HCT116 (cell line): ENCODE results near the gene RNASE1. TPM values are rescaled to one million over a fixed set of nuclear protein-coding genes. Genes with fewer than 3 reads are reported as not detected.

ENCODE experiments used
- ATAC-seq: fragments of 200-7000 bp; cut with Tn5 transposase; 2 replicates; pipeline ENCODE4 v1.9.1; 2020; ENCODE audit warnings: mild to moderate bottlenecking, moderate library complexity
- BruUV-seq: library from RNA; stranded (reverse); fragments of 400-500 nt; replicated peaks from 2 replicates; lab custom pipeline; 2021; lab: Mats Ljungman, UMichigan
- CTCF ChIA-PET: fragments of 300-600 bp; sonication (Branson Sonifier 250); formaldehyde crosslinking; loops from one replicate; lab custom pipeline; 2021; ENCODE audit warnings: antibody characterized with exemption; lab: Charles Lee
- POLR2A ChIA-PET: fragments of 300-600, 350-600 bp; sonication (Branson Sonifier 250); formaldehyde crosslinking; loops from one replicate; lab custom pipeline; 2021; ENCODE audit warnings: antibody characterized with exemption; lab: Charles Lee
- RAD21 ChIA-PET, 2 experiments: fragments of 300-600 bp; sonication (Branson Sonifier 250); formaldehyde crosslinking; loops; one replicate each; lab custom pipeline; 2023; ENCODE audit warnings: low total read pairs in 2 of 2; ENCODE audit not compliant: uncharacterized antibody in 2 of 2, unreplicated experiment in 2 of 2, low non-redundant PET in 1 of 2; lab: Charles Lee
- DNase-seq: peaks from one replicate; pipeline ENCODE4 v3.0.0-alpha.2; 2010; ENCODE audit warnings: low read depth, low spot score
- H2AFZ ChIP-seq: fragments of 200-600 bp; shearing (Covaris generic), sonication (generic); 2 replicates; pipeline ENCODE4 v1.6.1; 2017; ENCODE audit warnings: low read depth, mixed run types, mixed read lengths, antibody characterized with exemption, low read length; ENCODE audit not compliant: poor library complexity, severe bottlenecking
- H3K27ac ChIP-seq: 2 replicates; pipeline ENCODE4 v1.5.1; 2012; ENCODE audit warnings: low read depth, low read length
- H3K27me3 ChIP-seq: fragments of 200-600 bp; sonication (generic); 2 replicates; pipeline ENCODE4 v1.6.1; 2016; ENCODE audit warnings: mixed run types, low read length, mixed read lengths; ENCODE audit not compliant: insufficient read depth
- H3K36me3 ChIP-seq, 2 experiments: fragments of 200-500 bp in 1 of 2; fragments of 200-600 bp in 1 of 2; sonication (Bioruptor generic) in 1 of 2; sonication (generic) in 1 of 2; 2 replicates each; pipeline versions ENCODE4 v1.5.1 to v1.6.1; 2014 to 2016; ENCODE audit warnings: low read length in 2 of 2, inconsistent platforms in 1 of 2, mixed read lengths in 1 of 2, mixed run types in 1 of 2; ENCODE audit not compliant: insufficient read depth in 2 of 2, control insufficient read depth in 1 of 2
- H3K4me1 ChIP-seq, 2 experiments: fragments of 200-600 bp in 1 of 2; sonication (generic) in 1 of 2; 2 replicates each; pipeline versions ENCODE4 v1.5.1 to v1.6.1; 2012 to 2017; ENCODE audit warnings: low read length in 2 of 2, inconsistent platforms in 1 of 2, mild to moderate bottlenecking in 1 of 2, mixed read lengths in 1 of 2, mixed run types in 1 of 2, moderate library complexity in 1 of 2; ENCODE audit not compliant: insufficient read depth in 2 of 2, control insufficient read depth in 1 of 2
- H3K4me2 ChIP-seq: fragments of 200-600 bp; sonication (generic); 2 replicates; pipeline ENCODE4 v1.6.1; 2017; ENCODE audit warnings: mixed run types, low read length, mixed read lengths
- H3K4me3 ChIP-seq, 2 experiments: fragments of 200-600 bp in 1 of 2; sonication (generic) in 1 of 2; replicated peaks in 1 of 2; 2 replicates each; pipeline ENCODE4 v1.5.1; 2011 to 2016; ENCODE audit warnings: low read length in 2 of 2, control low read depth in 1 of 2, low read depth in 1 of 2, mild to moderate bottlenecking in 1 of 2, mixed read lengths in 1 of 2, mixed run types in 1 of 2
- H3K79me2 ChIP-seq: fragments of 200-600 bp; sonication (generic); 2 replicates; pipeline ENCODE4 v1.6.1; 2017; ENCODE audit warnings: mild to moderate bottlenecking, mixed run types, low read length, moderate library complexity, mixed read lengths; ENCODE audit not compliant: insufficient read depth
- H3K9ac ChIP-seq: fragments of 200-600 bp; sonication (generic); 2 replicates; pipeline ENCODE4 v1.6.1; 2016; ENCODE audit warnings: low read length, mixed read lengths
- H3K9me2 ChIP-seq: fragments of 200-600 bp; sonication (generic), shearing (Covaris generic); 2 replicates; pipeline ENCODE4 v1.6.1; 2017; ENCODE audit warnings: mixed run types, mild to moderate bottlenecking, moderate library complexity; ENCODE audit not compliant: insufficient read depth
- H3K9me3 ChIP-seq, 2 experiments: fragments of 200-500 bp in 1 of 2; fragments of 200-600 bp in 1 of 2; sonication (Bioruptor generic) in 1 of 2; sonication (generic) in 1 of 2; 2 replicates each; pipeline ENCODE4 v1.6.1; 2014 to 2017; ENCODE audit warnings: low read length in 2 of 2, mixed read lengths in 2 of 2, inconsistent platforms in 1 of 2, low read depth in 1 of 2, mild to moderate bottlenecking in 1 of 2, mixed run types in 1 of 2, moderate library complexity in 1 of 2; ENCODE audit not compliant: control insufficient read depth in 1 of 2, insufficient read depth in 1 of 2
- H4K20me1 ChIP-seq: fragments of 200-600 bp; sonication (generic), shearing (Covaris generic); 2 replicates; pipeline ENCODE4 v1.6.1; 2017; ENCODE audit warnings: mixed run types, mild to moderate bottlenecking, moderate library complexity; ENCODE audit not compliant: insufficient read depth
- CBX3 ChIP-seq: IDR thresholded peaks from 2 replicates; pipeline ENCODE4 v1.6.1; 2012; ENCODE audit warnings: low read depth
- CEBPB ChIP-seq: IDR thresholded peaks from 2 replicates; pipeline ENCODE4 v1.6.1; 2012; ENCODE audit warnings: low read depth
- ELF1 ChIP-seq: IDR thresholded peaks from 2 replicates; pipeline ENCODE4 v1.6.1; 2012; ENCODE audit warnings: low read depth, borderline replicate concordance
- EZH2phosphoT487 ChIP-seq: fragments of 200-600 bp; IDR thresholded peaks from 2 replicates; pipeline ENCODE4 v1.6.1; 2018; ENCODE audit warnings: antibody characterized with exemption, borderline replicate concordance
- FOSL1 ChIP-seq: IDR thresholded peaks from 2 replicates; pipeline ENCODE4 v1.6.1; 2012; ENCODE audit warnings: low read depth
- JUND ChIP-seq: IDR thresholded peaks from 2 replicates; pipeline ENCODE4 v1.6.1; 2012
- POLR2A ChIP-seq: IDR thresholded peaks from 2 replicates; pipeline ENCODE4 v1.7.0; 2011; ENCODE audit warnings: borderline replicate concordance; ENCODE audit not compliant: insufficient read depth, insufficient read length; ENCODE audit errors: extremely low read depth
- RAD21 ChIP-seq: IDR thresholded peaks from 2 replicates; pipeline ENCODE4 v1.6.1; 2012; ENCODE audit warnings: low read depth, mild to moderate bottlenecking
- SP1 ChIP-seq: IDR thresholded peaks from 2 replicates; pipeline ENCODE4 v1.6.1; 2012; ENCODE audit warnings: low read depth
- TCF7L2 ChIP-seq: IDR thresholded peaks from 2 replicates; pipeline ENCODE4 v1.7.0; 2011; ENCODE audit warnings: borderline replicate concordance, inconsistent platforms; ENCODE audit not compliant: insufficient read depth, insufficient read length; ENCODE audit errors: extremely low read depth
- YY1 ChIP-seq: IDR thresholded peaks from 2 replicates; pipeline ENCODE4 v1.6.1; 2011; ENCODE audit warnings: low read length, low read depth, moderate library complexity, mild to moderate bottlenecking; ENCODE audit not compliant: insufficient replicate concordance; ENCODE audit errors: extremely low read depth
- ZNF274 ChIP-seq: fragments of 200-500 bp; sonication (Bioruptor generic); IDR thresholded peaks from 2 replicates; pipeline ENCODE4 v1.6.1; 2014; ENCODE audit warnings: mild to moderate bottlenecking, low read depth, low read length, inconsistent platforms
- intact Hi-C: fragments of 100-400 bp; cut with micrococcal nuclease; formaldehyde crosslinking; loops from 2 replicates; pipeline ENCODE4 v1.10.0; 2022
- total RNA-seq: library from RNA; stranded (reverse); gene quantifications from one replicate; pipeline ENCODE4 v1.2.1, GENCODE V29; 2021; ENCODE audit not compliant: unreplicated experiment
- TF ChIP-seq, protein P1 (sequence below): IDR thresholded peaks from 2 replicates; pipeline ENCODE4 v1.6.1; 2012

Gene RNASE1
- total RNA-seq, 1 experiment from 2014 or later: 3.3 TPM

DNA sequence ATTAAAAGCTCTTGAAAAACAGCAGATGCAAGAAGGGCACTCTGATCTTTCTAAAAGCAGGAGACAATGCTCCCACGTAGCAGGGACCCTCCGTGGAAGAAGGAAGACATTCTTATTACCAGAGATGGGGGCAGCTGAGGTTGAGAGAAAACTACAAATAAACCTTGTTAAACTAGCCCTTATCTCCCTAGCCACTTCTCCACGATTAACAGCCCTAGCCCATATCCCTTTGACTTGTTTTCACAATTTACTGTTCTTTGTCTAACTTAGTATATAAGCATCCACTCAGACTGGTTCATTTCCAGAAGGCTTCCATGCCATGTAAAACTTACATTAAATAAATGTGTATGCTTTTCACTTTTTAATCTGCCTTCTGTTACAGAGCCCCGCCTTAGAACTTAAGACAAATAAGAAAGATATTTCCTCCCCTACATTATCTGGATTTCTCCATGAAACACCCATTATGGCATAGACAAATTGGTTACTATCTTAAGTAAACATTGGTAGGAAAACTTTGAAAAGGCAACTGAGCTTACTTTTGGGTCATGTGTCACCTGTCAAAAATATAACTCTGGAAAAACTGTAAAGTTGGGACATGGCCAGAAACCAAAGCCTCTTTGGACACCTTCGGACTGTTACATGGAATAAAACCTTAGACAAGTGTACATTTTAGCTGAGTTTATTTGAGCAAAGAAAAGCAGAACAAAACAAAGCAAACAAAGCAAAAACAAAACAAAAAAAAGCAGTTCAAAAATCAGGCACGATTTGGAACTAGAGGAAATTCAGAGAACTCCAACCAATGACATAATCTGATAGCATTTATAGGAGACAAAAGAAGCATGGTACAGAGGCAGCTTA, 4.9 kb upstream of the RNASE1 start:
- H3K27ac ChIP-seq: no peak overlapping the region
- no peaks in the 10 kb centered on the region for H3K79me2 ChIP-seq
- H3K4me3 ChIP-seq: no peak overlapping the region
- ChIA-PET POLR2A (no interaction called here), CTCF (no interaction called here), RAD21 (no interaction called here)
- ATAC-seq (no peak), DNase-seq (no peak)
- no peaks in the 10 kb centered on the region for H3K36me3 ChIP-seq
- H3K9me3 ChIP-seq: no peaks in the 10 kb centered on the region
- no peak overlapping the region for H3K9ac ChIP-seq
- no peak overlapping the region for H3K4me2 ChIP-seq
- no peaks in the 10 kb centered on the region for H3K27me3 ChIP-seq
- H3K4me1 ChIP-seq: no peaks in the 10 kb centered on the region
- H3K9me2 ChIP-seq: no peaks in the 10 kb centered on the region
- no peak overlapping the region for H2AFZ ChIP-seq
- intact Hi-C loops: no loop called here
- no peak for TF ChIP-seq POLR2A
- TF ChIP-seq SP1: no peak
- TF ChIP-seq FOSL1: no peak
- TF ChIP-seq TCF7L2: no peak
- TF ChIP-seq JUND: no peak
- no peak for TF ChIP-seq EZH2phosphoT487
- TF ChIP-seq CEBPB: no peak
- TF ChIP-seq RAD21: no peak
- TF ChIP-seq YY1: no peak
- no peak for TF ChIP-seq ZNF274
- TF ChIP-seq CBX3: no peak
- TF ChIP-seq, protein P1, sequence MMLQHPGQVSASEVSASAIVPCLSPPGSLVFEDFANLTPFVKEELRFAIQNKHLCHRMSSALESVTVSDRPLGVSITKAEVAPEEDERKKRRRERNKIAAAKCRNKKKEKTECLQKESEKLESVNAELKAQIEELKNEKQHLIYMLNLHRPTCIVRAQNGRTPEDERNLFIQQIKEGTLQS: no peak
- no peak for TF ChIP-seq ELF1
- TF ChIP-seq, all 23 proteins: peak for 0
- no peaks in the 10 kb centered on the region for H4K20me1 ChIP-seq
- no TSS peak for BruUV-seq
